Fibroblast of skin of scalp (primary cell): ENCODE results near the gene WDR91. TPM values are rescaled to one million over a fixed set of nuclear protein-coding genes. Genes with fewer than 3 reads are reported as not detected.
A peak's percentile ranks its signal among the peaks of the same experiment; 100 is the strongest.
"Not testable (repeated sequence)": the region's sequence is repeated elsewhere in the genome, so short reads cannot be mapped to it uniquely, and the experiment has no call there.

Experiments
- DNase-seq: peaks from one replicate; pipeline ENCODE4 v3.0.0-alpha.2; 2013
- polyA plus RNA-seq, 2 experiments: library from polyadenylated mRNA; unstranded; fragments of 120-200 nt; gene quantifications; one replicate each; pipeline ENCODE4 v1.2.1, GENCODE V29; 2013; ENCODE audit not compliant: insufficient read length in 2 of 2

The WDR91 gene
- polyA plus RNA-seq (2013, experiment 1 of 2; ENCODE audit: insufficient read length) = 9.4 TPM
- 7.8 TPM for polyA plus RNA-seq (2013, experiment 2 of 2; ENCODE audit: insufficient read length)

- DNase-seq = peak; percentile 92
These were observed at the start of gene WDR91 for GRCh38 chr7:135211179-135211945. Gene WDR91, minus strand, starts transcription at chr7:135211526. Its CDS starts 24 bp downstream, at chr7:135211502.

GRCh38 chr7:135260470-135260869, 49.1 kb upstream of the WDR91 start:
- DNase-seq = no peak

- no peak for DNase-seq
These were observed 48.4 kb upstream of the WDR91 start for GRCh38 chr7:135259702-135260101.

DNA sequence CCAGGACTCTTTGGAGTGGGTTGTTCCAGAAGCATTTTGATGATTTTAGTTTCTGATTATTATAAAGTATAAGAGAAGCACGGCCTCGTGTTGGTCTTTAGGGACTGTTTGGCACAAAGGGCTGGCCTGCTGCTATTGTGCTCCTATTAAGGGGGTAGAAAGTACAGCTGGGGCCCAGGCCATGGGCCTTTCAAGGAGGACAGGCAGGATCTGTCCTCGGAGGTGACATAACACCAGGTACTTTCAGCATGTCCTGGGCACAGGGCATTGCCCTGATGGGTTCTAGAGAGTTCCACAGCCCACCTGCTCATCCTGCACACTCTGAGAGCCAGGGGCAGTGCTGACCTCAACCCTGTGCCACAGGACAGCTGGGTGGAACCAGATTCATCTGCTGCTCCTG, 47.3 kb upstream of the WDR91 start:
- DNase-seq = no peak

DNA sequence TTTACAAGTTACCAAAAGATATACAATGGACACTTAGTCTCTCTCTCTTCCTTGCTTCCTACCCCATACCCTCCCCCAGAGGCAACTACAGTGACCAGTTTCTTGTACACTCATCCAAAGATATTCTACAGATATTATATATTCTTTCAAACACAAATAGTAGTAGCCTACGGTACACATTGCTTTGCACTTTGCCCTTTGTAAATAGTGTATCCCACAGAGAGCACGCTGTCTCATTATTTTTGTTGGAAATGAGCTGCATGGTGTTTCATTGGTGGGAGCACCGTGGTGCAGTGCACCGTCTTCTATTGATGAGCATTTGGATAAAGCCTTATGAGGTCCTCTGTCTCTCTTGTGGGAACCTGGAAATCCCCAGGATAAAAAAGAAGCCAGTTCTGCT, 46.5 kb upstream of the WDR91 start:
- no peak for DNase-seq

DNA sequence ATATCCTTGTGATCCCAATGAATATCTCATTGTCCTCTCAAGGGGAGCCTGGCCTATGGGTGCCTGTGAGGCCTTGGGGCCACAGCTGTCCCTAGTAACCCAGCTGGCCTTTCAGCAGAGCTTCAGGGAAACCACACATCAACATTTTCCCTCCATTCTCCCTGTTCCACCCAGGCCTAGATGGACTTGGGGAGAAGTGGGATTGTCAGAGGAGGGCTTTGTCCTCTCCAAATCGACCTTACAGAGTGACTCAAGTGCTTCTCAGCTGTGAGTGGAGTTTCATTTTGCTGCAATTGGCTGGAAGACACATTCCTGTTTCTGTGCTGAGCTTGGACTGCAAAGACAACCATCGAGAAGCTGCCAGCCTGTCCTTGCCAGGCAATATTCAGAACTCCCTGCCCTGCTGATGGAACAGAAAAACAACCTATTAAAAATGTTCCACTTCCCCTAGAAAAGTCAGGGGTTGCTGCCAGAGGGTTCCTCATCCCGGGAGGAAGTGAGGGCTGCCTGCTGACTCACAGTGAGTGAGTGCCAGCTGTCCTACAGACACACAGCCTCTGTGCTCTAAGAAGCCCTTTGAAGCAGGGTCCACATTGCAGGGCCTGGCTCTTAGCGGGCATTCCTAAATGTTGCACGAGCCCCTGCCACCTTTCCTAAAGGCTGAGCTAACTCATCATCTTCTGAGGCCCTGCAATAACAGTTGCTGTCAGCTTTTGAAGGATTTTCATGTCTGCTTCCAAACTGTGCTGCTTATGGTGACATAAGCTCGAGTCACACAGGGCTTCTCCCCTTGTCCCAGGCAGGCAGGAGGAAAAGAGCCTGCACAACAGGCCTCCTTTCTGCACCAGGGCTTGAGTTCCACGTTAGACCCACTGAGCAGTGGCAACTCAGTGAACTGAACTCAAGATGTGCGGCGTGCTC, 42.8 kb upstream of the WDR91 start:
- peak; percentile 68 for DNase-seq

DNA sequence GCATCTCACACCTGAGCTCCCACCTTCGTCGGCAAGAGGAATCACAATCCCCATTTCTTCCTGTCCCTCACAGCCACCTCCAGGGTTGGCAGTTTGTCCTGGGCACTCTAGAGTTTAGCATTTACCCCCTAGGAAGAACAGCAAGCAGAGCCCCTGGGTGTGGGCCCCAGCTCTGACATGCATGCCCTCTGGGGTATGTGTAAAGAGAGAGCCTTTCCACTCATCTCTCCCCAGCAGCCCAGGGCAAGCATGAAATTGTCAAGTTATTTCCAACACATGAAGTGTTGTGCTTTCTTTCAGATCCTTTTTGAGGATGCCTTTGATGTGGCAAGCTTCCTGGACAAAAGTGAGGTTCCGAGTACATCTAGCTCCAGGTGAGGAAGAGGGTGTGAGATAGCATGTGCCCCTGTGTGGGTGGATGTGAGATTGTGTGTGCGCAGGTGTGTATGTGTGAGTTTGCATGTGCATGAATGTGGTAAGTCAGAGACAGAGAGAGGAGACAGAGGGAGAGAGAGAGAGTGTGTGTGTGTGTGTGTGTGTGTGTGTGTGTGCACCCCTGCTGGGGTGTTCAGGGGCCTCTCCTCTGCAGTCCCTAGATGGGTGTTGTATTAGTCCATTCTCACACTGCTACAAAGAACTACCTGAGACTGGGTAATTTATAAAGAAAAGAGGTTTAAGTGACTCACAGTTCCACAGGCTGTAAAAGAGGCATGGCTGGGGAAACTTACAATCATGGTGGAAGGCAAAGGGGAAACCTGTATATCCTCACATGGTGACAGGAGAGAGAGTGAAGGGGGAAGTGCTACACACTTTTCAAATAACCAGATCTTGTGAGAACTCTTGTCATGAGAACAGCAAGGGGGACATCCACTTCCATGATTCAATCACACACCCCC, 40.4 kb upstream of the WDR91 start:
- DNase-seq = no peak

GRCh38 chr7:135248546-135248945, 37.2 kb upstream of the WDR91 start:
- DNase-seq = no peak

DNA sequence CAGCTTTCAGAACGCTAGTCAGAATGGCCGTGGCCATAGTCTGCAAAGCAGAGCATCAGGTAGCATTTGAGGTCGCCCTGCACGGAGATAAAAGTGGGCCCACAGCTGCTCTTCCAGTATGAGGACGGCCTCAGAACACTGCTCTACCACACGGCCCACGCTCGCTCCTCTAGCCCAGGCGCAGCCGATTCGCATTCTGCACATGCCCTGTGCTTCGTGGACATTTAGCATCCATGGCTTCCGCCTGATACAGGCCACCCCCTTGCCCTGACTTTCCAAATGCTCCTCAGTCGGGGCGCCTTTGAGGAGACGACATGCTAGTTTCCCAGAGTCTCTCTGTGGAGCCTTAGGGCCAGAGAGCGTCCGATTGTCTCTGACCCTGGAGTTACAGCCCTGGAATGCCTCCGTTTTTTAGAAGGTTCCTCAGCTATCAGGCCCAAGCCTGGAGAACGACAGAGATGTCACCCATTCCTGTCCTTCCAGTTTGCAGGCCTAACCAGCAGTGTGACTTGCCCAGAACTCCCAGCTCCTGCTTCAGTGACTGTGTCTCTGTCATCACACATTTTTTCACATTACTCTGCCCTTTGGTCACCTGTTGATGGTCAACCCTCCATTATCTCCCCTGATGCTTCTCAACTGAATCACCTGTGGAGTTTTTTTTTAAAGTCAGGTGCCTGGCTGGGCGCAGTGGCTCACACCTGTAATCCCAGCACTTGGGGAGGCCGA, 36.6 kb upstream of the WDR91 start:
- DNase-seq = no peak

DNA sequence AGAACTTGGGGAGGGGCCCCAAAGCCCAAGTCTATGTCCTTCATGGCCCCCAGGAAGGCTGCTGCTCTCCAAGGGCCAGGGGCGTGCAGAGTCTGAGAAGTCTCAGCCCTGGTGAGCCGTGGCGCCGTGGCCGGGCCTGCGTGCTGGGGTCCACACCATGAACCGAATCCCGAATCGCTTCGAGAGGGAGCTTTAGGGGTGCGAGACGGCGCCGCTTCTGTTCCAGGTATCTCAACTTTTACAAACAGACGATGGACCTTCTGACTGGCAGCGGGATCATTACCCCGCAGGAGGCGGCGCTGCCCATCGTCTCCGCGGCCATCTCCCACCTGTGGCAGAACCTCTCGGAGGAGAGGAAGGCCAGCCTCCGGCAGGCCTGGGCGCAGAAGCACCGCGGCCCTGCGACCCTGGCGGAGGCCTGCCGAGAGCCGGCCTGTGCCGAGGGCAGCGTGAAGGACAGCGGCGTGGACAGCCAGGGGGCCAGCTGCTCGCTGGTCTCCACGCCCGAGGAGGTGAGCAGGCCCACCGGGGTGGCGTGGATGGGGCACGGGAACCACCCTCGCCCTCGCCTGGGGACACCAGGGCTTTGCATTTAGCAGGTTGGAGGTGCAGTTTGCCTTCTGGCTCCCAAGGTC, 35.0 kb upstream of the WDR91 start:
- no peak for DNase-seq

GRCh38 chr7:135245226-135246190, 34.2 kb upstream of the WDR91 start:
- no peak for DNase-seq

DNA sequence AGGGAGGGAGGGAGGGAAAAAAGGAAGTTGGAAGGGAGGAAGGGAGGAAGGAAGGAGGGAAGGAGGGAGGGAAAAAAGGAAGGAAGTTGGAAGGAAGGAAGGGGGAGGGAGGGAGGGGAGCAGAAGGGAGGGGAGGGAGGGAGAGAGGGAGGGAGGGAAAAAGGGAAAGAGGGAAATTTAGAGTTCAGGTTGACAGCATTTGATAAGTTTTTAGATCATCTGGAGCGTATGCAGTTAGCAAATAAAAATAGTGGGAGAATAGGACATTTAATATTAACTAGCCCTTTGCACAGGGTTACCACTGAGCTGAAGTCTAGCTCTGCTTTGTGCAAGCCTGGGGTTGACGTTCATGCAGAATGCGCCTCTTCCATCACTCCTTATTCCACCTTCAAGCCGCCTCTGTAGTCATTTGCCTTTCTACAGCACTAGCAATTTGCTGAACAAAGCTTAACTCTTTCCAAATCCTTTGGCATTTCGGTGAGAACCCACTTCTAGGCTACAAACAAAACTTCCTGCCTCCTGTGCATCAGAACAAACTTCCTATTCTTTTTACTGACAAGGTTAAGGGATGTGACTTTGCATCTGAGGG, 30.9 kb upstream of the WDR91 start:
- no peak for DNase-seq

DNA sequence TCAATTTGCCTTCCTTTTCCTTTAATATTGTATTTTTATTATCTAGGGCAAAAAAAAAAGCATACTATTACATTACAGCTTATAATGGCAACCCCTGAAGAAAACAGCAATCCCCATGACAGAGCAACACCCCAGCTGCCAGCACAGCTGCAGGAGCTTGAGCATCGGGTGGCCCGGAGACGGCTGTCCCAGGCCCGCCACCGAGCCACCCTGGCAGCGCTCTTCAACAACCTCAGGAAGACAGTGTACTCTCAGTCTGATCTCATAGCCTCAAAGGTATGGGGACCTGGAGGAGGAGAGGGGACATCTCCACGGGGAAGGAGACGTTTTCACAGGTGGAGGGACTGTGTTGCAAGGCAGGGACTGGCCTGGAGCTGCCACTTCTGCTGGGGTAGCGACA, 29.1 kb upstream of the WDR91 start:
- DNase-seq = no peak

DNA sequence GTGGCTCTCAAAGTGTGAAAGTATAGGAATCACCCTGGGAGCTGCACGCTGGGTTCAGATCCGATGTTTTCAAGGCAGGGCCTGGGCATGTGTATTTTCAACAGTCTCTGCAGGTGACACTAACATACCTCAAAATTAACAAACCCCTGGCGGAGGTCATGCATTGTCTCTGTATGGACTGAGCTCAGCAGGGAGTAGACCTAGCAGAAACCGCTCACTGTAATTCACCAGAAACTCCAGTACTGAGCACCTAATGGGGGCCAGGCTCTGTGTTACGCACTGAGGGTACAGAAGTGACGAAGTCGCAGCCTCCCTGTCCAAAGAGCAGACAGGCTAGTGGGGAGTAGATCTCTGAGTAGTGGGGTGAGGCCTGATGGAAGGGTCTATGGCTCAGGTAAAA, 27.9 kb upstream of the WDR91 start:
- DNase-seq = no peak

DNA sequence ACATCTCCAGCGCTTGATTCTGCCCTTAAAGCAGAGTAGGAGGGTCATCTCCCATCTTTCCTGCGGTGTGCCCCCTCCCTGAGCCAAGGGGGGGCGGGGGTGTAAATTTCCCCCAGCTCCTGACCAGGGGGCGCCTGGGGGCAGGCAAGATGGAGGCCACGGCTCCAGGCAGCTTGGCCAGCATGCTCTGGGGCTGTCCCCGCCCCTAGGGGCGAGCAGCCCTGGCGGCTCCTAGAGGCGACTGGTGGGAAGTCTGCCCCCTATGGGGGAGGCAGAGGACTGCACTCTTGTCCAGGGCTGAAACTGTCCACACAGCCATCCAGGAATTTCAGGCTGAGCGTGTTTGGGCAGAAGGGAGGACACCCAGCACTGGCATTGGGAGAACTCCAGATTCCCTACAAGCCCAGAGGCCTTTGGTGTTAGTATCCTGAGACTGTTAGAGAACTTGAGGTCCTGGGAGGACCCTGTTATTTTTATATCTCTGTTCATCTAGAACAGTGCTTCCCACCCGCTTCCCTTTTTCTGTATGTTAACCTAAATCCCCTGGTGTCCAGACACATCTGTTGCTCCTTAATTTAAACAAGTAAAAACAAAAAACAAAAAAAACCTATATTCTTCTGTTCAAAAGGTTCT, 26.9 kb upstream of the WDR91 start:
- DNase-seq = no peak

DNA sequence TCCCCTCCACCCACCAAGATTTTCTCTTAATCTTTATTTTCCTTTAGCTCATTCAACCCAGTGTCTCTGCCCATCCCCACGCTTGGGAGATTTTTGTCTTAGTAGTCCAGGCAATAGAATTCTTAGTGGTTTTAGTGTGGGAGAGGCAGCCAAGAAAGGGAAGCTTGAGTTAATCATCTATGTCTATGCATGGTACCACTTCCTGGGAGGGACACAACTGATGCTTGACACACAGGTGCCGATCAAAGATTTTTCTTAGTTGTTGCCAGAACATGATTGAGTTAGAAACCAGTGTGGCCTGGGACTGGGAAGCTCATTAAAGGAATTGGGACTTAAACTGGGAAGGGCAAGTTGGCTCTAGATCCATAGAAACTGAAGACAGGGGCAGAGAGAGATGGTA, 25.4 kb upstream of the WDR91 start:
- no peak for DNase-seq

GRCh38 chr7:135235841-135236240, 24.5 kb upstream of the WDR91 start:
- no peak for DNase-seq

DNA sequence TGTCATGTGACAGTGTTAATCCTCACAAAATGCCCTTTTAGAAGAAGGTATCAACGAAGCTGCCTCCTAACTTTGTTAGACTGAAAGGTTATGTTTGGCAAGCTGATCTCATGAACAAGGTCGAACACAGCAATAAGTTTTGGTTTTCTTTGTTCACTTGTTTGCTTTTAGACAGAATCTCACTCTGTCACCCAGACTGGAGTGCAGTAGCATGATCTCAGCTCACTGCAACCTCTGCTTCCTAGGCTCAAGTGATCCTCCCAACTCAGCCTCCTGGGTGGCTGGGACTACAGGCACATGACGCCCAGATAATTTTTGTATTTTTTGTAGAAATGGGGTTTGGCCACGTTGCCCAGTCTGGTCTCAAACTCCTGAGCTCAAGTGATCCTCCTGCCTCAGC, 23.4 kb upstream of the WDR91 start:
- DNase-seq = no peak

DNA sequence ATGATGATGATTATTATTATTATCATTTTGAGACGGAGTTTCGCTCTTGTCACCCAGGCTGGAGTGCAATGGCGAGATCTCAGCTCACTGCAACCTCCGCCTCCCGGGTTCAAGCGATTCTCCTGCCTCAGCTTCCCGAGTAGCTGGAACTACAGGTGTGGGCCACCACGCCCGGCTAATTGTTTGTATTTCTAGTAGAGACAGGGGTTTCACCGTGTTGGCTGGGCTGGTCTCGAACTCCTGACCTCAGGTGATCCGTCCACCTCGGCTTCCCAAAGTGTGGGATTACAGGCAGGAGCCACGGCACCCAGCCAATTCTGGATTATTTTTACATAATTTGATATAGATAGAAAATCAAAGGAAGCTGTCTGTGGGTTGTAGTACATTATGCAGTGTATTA, 22.8 kb upstream of the WDR91 start:
- DNase-seq = not testable (repeated sequence)
